Renal cortex interstitium (tissue), 11 donors: Measurements from ENCODE around the gene IGFBP3. TPM values are rescaled to one million over a fixed set of nuclear protein-coding genes. Genes with fewer than 3 reads are reported as not detected.
A peak's percentile ranks its signal among the peaks of the same experiment; 100 is the strongest.

ENCODE experiments used
- DNase-seq, 11 donors: peaks; one replicate each; pipeline ENCODE4 v3.0.0-alpha.2; 2013; ENCODE audit warnings: low read depth in 9 of 11, low spot score in 4 of 11; ENCODE audit errors: extremely low read depth in 1 of 11
- polyA plus RNA-seq, 3 donors: library from polyadenylated mRNA; unstranded; fragments of 120-200 nt; gene quantifications; one replicate each; pipeline ENCODE4 v1.2.1, GENCODE V29; 2013; ENCODE audit not compliant: insufficient read length in 3 of 3

IGFBP3 gene
- polyA plus RNA-seq, 3 donors: 71.9 to 130 (median 73.6) TPM

GRCh38 chr7:45886931-45887667 is 34.0 kb downstream of the IGFBP3 start:
- no peak for DNase-seq

GRCh38 chr7:45885264-45885882 is 35.7 kb downstream of the IGFBP3 start:
- DNase-seq: peak in 2 of 11 donors; percentile 15 to 36

GRCh38 chr7:45884136-45884535 is 36.9 kb downstream of the IGFBP3 start:
- DNase-seq: no peak

- no peak for DNase-seq
Measured at GRCh38 chr7:45882465-45882810, 38.6 kb downstream of the IGFBP3 start.

- DNase-seq: no peak
Measured at GRCh38 chr7:45881759-45882464, 39.2 kb downstream of the IGFBP3 start.

- no peak for DNase-seq
Measured at GRCh38 chr7:45881280-45881758, 39.8 kb downstream of the IGFBP3 start.

- no peak for DNase-seq
Measured at GRCh38 chr7:45880433-45880860, 40.6 kb downstream of the IGFBP3 start.

GRCh38 chr7:45878457-45879144 is 42.5 kb downstream of the IGFBP3 start:
- no peak for DNase-seq

GRCh38 chr7:45876519-45876918 is 44.6 kb downstream of the IGFBP3 start:
- DNase-seq: no peak

- no peak for DNase-seq
Measured at GRCh38 chr7:45874408-45875131, 46.5 kb downstream of the IGFBP3 start.

- DNase-seq: no peak
Measured at GRCh38 chr7:45873355-45873754, 47.7 kb downstream of the IGFBP3 start.

- no peak for DNase-seq
Measured at GRCh38 chr7:45873035-45873354, 48.1 kb downstream of the IGFBP3 start, which contains the start of gene CCDC201. CCDC201 (minus strand) TSS chr7:45873082; CDS start chr7:45873007, 75 bp downstream.

GRCh38 chr7:45872116-45873034 is 48.7 kb downstream of the IGFBP3 start:
- no peak for DNase-seq

GRCh38 chr7:45869426-45869825 is 51.6 kb downstream of the IGFBP3 start:
- DNase-seq: no peak

GRCh38 chr7:45867471-45867870 is 53.6 kb downstream of the IGFBP3 start:
- no peak for DNase-seq

GRCh38 chr7:45865594-45866410 is 55.3 kb downstream of the IGFBP3 start:
- no peak for DNase-seq

- no peak for DNase-seq
Measured at GRCh38 chr7:45863715-45864114, 57.4 kb downstream of the IGFBP3 start.
